ENCODE results near the gene SERPINA9. TPM values are rescaled to one million over a fixed set of nuclear protein-coding genes. Genes with fewer than 3 reads are reported as not detected.

Gene SERPINA9
- total and polyA plus RNA-seq, 7 donors, result not detected

- H3K4me3 ChIP-seq, result no peak overlapping the region
- no peak for TF ChIP-seq CTCF (IDR thresholded peaks at IDR 0.05)
- H3K36me3 ChIP-seq (ENCODE audit: insufficient read depth in 1 of 2, low read depth in 1 of 2), result no peaks in the 10 kb centered on the region
- H3K4me1 ChIP-seq, result no peaks in the 10 kb centered on the region
- WGBS, 3 donors, result 52 to 57% (median 54%) methylated on average over 2 of the region's 2 CpGs
- intact Hi-C loops (cut with DNase I), result no loop called here
- H3K27ac ChIP-seq, result no peak overlapping the region
- no peak for DNase-seq
- ATAC-seq, result no peak
- no peaks in the 10 kb centered on the region for H3K27me3 ChIP-seq (ENCODE audit: insufficient read depth in 3 of 3, low read length in 2 of 3)
- H3K9me3 ChIP-seq, result no peaks in the 10 kb centered on the region
Measured at GRCh38 chr14:94458558-94459205, 17.3 kb downstream of the SERPINA9 start.

- Histone ChIP-seq H3K4me1 (no peaks in the 10 kb centered on the region), H3K4me3 (no peak overlapping the region), H3K27ac (no peak overlapping the region), H3K36me3 (ENCODE audit: insufficient read depth in 1 of 2, low read depth in 1 of 2) (no peaks in the 10 kb centered on the region), H3K27me3 (ENCODE audit: insufficient read depth in 3 of 3, low read length in 2 of 3) (no peaks in the 10 kb centered on the region), H3K9me3 (no peaks in the 10 kb centered on the region)
- 62 to 77% (median 69%) methylated on average over 1 of the region's 1 CpG for WGBS, 3 donors
- intact Hi-C loops (cut with DNase I), result no loop called here
- DNase-seq (no peak), ATAC-seq (no peak)
- TF ChIP-seq CTCF (IDR thresholded peaks at IDR 0.05), result no peak
Measured at GRCh38 chr14:94458096-94458495, 17.9 kb downstream of the SERPINA9 start.

- H3K9me3 ChIP-seq, result no peaks in the 10 kb centered on the region
- no peak overlapping the region for H3K4me3 ChIP-seq
- H3K27me3 ChIP-seq (ENCODE audit: insufficient read depth in 3 of 3, low read length in 2 of 3), result no peaks in the 10 kb centered on the region
- no peak for TF ChIP-seq CTCF (IDR thresholded peaks at IDR 0.05)
- intact Hi-C loops (cut with DNase I), result no loop called here
- WGBS, 3 donors, result 0 to 22% (median 0%) methylated on average over 1 of the region's 1 CpG
- no peak for DNase-seq
- no peaks in the 10 kb centered on the region for H3K36me3 ChIP-seq (ENCODE audit: insufficient read depth in 1 of 2, low read depth in 1 of 2)
- no peak overlapping the region for H3K27ac ChIP-seq
- H3K4me1 ChIP-seq, result no peaks in the 10 kb centered on the region
- ATAC-seq, result no peak
Measured at GRCh38 chr14:94455928-94456327, 20.1 kb downstream of the SERPINA9 start.

- no peak for DNase-seq
- intact Hi-C loops (cut with DNase I), result no loop called here
- H3K4me1 ChIP-seq, result no peaks in the 10 kb centered on the region
- H3K27me3 ChIP-seq (ENCODE audit: insufficient read depth in 3 of 3, low read length in 2 of 3), result no peaks in the 10 kb centered on the region
- H3K36me3 ChIP-seq (ENCODE audit: insufficient read depth in 1 of 2, low read depth in 1 of 2), result no peaks in the 10 kb centered on the region
- TF ChIP-seq CTCF (IDR thresholded peaks at IDR 0.05), result no peak
- no peak for ATAC-seq
- WGBS, 3 donors, result 25 to 39% (median 36%) methylated on average over 3 of the region's 3 CpGs
- no peak overlapping the region for H3K4me3 ChIP-seq
- H3K9me3 ChIP-seq, result no peaks in the 10 kb centered on the region
- H3K27ac ChIP-seq, result no peak overlapping the region
Measured at GRCh38 chr14:94451826-94452225, 24.2 kb downstream of the SERPINA9 start.
